Endometrial microvascular endothelial cells (primary cell): ENCODE data around the gene ZNF565. TPM values are rescaled to one million over a fixed set of nuclear protein-coding genes. Genes with fewer than 3 reads are reported as not detected.
"Not testable (repeated sequence)": the region's sequence is repeated elsewhere in the genome, so short reads cannot be mapped to it uniquely, and the experiment has no call there.

ENCODE experiments used
- in situ Hi-C: cut with HindIII; loops from 2 replicates; pipeline ENCODE4 v1.10.0; 2017; ENCODE audit warnings: low sequenced_read_pairs, low pct_unique_long_range_greater_than_20kb; ENCODE audit errors: inconsistent ontology term
- total RNA-seq: library from RNA; depleted of rRNA; stranded (reverse); fragments of >200 nt; gene quantifications from one replicate; pipeline ENCODE4 v1.2.3, GENCODE V29; 2015; ENCODE audit errors: inconsistent ontology term

ZNF565 gene
- total RNA-seq, 1 donor from 2014 or later: 4.9 TPM

DNA sequence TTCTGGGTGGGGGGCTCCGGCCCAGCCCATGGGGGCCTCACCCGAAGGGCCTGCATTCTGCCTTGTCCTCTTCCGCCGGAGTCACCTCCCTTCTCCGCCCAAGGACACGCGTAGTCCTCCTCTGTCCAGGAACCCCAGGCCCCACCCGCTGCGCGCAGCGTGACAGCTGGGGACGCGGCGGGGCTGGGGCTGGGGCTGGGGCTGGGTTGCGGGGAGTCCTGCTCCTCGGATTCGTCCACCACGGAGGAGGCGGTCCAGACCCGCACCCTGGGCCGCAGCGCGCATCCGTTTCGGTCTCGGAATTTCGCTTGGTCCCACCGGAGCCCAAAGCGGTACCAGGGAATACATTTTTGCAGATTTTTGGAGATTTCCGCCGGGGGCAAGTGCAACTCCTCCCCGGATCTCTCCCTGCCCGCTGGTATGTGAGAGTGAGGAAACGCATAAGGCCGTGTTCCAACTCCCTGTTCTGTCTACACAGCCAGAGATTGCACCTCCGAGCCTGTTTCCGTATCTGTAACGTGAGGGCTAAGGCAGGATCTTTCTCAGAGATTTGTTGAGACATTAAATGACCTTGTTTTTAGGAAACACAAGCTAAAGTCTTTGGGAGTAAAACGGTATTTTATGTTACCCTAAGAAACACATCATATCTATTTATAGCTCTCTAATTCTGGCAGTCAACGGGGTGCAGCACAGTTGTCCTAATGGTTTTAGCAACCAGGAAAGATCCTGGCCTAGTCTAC, 61.9 kb downstream of the ZNF565 start, which contains the start of gene COX7A1:
Gene COX7A1, minus strand, starts transcription at position 96 of the 740 bp plus-strand sequence. Its CDS starts 40 bp downstream, at position 56.
- in situ Hi-C loops: no loop called here

DNA sequence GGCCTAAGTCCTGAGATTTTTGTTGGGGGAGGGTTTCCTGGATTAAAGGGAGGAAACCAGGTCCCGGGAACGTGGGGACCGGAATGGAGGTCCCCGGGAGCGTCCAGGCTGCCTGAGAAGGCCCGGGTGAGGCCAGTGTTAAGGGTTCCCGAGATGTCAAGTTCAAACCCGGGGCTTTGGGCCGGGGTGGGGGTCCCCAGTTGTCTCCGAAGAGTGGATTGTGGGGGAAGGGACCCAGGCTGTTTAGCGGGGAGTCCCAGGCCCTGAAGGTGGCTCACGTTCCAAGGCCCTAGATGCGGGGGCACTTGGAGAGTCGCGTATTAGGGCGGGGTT, 62.5 kb downstream of the ZNF565 start:
- in situ Hi-C loops: no loop called here

DNA sequence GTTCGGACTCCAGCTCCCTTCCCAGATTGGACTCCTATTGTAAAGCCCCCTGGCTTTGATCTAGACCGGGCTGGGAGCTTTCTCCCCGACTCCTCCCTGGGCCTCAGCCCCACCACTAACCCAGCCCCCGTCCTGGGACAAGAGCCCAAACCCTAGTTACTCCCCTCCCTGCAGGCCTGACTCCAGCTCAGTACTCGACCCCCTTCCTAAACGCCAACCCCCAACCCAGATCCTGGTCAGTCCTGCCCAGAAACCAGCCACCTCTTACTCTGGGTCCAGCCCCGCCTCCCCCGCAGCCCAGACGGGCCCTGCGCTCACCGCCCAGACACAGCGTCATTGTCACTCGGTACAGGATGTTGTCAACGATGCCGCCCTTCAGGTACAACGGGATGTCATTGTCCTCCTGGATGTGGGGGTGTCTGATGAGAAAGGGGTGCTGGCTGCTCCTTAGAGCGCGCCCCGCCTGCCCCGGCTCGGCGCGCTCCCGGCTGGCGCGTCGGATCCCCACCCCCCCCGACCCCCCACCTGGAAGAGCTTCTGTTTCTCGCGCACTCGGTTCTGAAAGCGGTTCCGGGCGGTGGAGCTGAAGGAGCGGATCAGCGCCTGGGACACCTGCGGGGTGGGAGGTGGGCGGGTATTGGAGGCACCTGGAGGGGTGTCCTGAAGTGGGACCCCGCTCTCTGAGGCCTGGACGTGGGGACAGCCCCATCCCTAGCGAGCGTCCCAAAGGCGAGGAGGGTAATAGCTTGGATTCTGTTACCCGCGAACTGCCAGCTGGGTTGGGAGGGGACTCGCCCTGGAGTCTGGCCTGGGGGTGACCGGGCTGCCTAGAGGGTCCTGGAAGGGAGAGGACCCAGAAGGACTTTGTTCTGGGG, 63.1 kb downstream of the ZNF565 start:
- in situ Hi-C loops: no loop called here

DNA sequence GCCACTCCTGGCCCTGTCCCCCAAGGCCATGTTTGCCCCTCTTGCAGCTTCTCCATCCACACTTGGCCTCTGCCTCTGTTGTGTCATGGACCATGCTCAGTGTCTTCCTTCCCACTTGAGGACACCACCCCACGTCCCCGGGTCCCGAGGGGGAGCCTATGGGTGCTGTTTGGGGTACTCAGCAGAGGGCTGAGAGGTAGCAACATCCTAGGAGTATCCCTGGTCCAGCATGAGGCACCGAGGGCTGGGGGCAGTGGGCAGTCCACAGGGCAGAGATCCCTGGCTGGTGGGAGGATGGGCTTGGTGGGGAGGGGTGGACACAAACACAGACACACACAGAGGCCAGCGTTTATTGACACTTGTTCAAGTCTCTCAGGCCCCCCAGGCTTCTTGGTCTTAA, 63.9 kb downstream of the ZNF565 start:
- in situ Hi-C loops: no loop called here

DNA sequence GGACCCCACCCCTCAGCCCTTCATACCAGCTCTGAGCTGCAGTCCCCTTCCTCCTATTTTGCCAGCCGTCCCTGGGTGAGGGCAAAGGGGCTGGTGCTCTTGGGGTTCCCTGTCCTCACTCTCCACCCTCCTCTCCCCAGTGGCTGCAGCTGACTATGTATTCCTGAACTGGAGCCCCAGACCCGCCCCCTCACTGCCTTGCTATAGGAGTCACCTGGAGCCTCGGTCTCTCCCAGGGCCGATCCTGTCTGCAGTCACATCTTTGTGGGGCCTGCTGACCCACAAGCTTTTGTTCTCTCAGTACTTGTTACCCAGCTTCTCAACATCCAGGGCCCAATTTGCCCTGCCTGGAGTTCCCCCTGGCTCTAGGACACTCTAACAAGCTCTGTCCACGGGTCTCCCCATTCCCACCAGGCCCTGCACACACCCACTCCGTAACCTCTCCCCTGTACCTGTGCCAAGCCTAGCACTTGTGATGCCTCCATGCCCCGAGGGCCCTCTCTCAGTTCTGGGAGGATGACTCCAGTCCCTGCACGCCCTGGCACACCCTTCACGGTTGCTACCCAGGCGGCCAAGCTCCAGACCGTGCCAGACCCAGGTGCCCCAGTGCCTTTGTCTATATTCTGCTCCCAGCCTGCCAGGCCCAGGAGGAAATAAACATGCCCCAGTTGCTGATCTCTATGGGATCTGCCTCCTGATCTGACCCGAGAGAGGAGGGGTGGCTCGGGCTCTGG, 64.6 kb downstream of the ZNF565 start:
- in situ Hi-C loops: no loop called here

DNA sequence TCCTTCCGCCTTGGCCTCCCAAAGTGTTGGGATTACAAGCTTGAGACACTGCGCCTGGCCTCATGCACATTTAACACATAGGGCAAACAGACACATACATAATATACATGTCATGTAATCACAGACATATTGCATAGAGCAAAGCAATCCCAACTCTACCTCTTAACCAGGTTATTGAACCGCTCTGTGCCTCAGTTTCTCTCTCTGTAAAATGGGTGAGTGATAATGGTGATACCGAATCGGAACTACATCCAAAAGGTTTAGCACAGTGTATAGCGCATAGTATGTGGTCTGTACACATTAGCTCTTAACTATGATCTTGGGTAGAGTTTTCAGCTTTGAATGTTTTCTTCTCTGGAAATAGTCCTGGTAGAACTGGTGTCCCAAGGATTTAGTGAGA, 69.8 kb downstream of the ZNF565 start:
- in situ Hi-C loops: no loop called here

DNA sequence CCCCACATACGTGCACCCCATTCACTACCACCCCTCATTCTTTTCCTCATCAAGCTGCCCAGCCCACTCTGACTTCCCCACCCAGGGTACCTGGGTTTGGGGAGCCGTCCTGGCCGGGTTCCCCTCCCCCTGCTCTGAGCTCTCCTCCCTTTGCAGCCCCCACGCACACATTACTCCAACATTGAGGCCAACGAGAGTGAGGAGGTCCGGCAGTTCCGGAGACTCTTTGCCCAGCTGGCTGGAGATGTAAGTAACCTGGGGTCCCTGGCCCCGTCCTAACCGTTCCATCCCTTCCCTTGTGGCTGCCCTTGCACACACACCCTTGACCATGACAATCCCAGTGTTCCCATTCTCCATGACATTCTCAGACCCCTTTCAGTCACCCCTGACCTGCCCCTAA, 72.0 kb downstream of the ZNF565 start:
- in situ Hi-C loops: no loop called here

DNA sequence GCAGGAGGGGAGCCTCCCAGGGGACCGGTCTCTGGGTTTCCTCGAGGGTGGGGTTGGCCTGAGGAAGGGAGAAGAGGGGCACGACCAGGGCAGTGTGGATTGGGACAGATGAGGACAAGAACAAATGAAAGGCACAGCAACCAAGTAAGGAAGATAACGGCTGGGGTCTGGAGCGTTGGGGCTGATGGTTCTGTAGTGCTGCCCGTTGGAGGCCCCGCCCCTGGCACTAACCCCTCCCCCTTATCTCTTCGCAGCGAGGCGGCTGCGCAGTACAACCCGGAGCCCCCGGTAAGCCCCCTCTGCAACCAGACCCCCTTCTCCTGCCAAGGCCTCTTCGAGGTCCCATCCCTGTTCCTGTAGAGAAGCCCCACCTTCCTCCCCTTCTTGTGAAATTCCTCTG, 72.4 kb downstream of the ZNF565 start:
- in situ Hi-C loops: no loop called here

DNA sequence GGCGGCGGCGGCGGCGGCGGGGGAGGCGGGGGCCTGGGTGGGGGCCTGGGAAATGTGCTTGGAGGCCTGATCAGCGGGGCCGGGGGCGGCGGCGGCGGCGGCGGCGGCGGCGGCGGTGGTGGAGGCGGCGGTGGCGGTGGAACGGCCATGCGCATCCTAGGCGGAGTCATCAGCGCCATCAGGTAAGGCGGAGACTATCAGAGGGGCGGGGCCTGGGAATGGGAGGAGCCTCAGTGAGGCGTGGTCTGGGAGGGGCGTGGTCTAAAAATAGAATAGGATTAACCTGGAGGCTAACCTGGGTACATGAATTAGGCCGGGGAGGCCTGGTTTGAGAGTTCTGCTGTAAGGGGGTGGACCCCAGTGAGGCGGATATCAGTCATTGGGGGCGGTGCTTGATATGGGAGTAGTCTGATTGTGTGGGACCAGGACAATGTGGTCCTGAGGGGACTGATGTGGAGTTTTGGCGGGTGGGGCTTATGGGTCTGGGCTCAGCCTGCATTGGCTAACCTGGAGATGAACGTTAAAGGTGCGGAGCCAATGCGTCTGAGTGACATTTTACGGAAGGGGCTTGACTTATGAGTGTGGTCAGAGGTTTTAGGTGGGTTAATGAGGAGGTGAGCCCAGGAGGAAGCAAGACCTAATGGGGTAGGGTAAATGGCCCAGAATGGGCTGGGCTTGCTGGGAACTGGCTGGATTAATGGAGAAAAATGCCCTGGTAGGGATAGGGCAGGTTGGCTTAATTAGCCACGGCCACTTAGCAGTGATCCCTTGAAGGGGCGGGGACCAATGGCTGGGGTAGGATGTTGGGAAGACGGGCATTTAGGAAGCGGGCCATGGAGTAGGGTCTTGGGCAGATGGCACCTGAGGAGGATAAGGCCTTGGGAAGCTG, 73.2 kb downstream of the ZNF565 start:
- in situ Hi-C loops: no loop called here

DNA sequence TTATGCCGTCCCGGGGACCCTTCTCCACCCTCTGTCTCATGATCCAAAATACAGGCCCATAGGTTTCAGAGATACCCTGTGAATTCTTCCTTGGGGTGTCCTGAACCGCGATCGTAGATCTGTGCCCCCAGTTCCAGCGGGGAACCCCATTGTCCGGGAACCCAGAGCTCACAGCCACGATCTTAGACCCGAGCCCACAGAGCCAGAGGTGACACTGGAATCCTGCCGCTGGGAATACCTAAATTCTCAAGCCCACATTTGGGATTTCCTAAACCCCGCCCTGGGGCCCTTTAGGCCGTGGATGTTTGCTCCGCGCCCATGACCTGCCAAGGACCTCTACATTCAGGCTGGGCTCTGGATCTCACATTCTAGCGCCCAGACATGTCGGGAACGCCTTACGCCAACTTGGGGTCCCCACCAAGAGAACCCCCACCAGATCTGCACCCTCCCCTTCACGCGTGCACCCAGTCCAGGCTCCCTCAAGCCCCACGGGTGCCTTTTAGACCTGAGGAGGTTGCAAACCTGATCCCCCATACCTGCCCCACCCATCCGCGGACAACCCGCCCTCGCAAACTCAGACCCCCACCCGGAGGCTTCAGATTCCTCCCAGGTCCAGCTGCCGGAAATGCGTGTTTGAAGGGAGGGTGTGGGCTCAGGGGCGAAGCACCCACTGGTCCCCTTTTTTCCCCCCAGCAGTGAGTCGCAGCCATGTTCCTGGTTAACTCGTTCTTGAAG, 74.0 kb downstream of the ZNF565 start:
- in situ Hi-C loops: no loop called here

DNA sequence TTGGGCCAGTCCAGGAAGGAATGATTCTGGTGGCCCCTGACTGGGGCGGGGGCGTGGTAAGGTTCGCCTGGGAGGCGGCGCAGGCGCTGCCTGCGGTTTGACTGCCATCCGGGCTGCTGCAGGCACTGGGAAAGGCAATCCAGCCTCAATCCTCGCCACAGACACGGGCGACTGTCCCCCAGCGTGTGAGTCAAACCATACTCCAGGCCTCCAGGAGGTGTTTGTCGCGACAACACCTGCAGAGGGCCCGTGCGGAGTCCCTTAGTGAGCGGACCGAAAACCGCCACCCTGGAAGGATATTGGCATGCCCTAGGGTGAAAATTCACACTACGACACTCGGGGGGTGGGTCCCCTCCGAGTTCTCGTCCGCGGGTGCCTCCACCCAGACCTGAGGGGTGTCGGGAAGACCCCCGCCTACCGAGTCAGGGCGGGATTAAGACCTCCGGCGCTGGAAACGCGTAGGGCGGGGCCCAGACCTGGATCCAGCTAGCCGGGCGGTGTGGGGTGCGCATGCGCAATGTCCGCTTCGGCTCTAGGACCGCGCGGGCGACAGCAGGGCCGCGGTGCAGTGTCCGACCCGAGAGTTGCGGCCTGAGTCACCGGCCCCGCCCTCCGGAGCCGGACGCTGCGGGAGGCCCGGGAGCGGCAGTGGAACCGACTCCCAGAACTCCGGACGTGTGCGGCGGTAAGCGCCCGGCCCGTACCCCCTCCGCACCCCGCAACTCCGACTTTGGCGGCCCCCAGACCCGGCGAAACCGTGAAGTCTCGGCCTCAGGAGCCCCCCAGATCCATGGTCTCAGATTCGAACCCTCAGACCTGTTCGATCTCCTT, 74.8 kb downstream of the ZNF565 start, which contains the start of gene CAPNS1:
Gene CAPNS1, plus strand, starts transcription at position 594 of the 831 bp plus-strand sequence. CDS start 946 bp downstream, outside the sequence.
- in situ Hi-C loops: no loop called here

DNA sequence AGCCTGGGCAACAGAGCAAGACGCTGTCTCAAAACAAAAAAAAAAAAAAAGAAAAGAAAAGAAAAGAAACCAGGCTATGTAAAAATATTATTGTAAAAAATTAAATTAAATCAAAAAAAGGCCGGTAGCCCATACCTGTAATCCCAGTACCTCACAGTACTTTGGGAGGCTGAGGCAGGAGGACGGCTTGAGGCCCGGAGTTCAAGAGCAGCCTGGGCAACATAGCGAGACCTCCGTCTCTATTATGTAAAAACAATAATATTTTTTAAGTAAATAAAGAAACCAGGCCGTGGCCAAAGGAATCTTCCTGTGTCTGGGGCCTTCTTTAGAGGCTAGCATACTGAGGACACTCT, 75.4 kb downstream of the ZNF565 start:
- in situ Hi-C loops: no loop called here

DNA sequence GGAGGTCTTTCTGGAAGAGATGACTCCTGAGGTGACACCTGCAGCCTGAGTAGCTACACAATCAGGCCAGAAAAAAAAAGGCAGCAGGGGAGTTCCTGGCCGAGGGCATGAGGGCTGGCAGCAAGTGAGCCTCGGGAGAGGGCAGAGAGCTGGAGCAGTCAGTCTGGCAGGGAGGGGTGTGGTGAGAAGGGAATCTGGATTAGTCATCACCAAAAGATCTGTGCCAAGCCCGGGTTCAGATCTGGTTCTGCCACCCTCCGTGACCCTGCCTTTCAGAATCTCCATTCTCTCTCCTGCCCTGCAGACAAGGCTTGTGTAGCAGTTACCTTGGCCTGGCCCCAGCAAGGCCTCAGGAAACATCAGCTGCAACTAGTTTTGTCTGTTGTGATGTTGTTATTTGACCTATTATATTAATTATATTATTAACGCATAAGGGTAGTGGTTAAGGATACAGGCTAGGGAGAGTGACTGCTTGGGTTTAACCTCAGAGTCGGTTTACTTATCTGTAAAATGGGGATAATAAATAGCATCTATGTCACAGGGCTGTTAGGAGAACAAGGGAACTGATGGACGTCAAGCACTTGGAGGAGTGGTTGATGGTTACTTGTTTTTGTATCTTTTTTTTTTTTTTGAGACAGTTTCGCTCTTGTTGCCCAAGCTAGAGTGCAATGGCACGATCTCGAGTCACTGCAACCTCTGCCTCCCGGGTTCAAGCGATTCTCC, 77.3 kb downstream of the ZNF565 start:
- in situ Hi-C loops: no loop called here

DNA sequence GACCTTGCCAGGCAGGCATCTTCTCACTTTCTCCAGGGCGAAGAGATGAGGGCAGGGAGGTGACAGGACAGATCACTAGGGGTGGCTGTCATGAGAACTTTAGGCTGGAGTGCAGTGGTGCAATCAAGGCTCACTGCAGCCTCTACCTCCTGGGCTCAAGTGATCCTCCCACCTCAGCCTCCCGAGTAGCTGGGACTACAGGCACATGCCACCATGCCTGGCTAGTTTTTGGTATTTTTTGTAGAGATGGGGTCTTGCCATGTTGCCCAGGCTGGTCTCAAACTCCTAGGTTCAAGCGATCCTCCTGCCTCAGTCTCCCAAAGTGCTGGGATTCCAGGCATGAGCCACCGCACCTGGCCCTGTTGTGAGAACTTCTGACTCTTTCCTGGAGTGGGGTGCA, 79.6 kb downstream of the ZNF565 start:
- in situ Hi-C loops: not testable (repeated sequence)
